T-helper 2 cell treated with Interferon-gamma antibody and Interleukin-4, amounts not matched to agents 100 ng/mL and 5 ng/mL, for 36 hours (primary cell): ENCODE measurements around the gene FBXO4. TPM values are rescaled to one million over a fixed set of nuclear protein-coding genes. Genes with fewer than 3 reads are reported as not detected.

Source experiments
- intact Hi-C: fragments of 100-400 bp; cut with micrococcal nuclease; formaldehyde crosslinking; loops from one replicate; pipeline ENCODE4 v1.15.1; 2023
- total RNA-seq: library from RNA; stranded (reverse); gene quantifications from 2 replicates; pipeline ENCODE4 v1.2.3, GENCODE V29; 2022

FBXO4 gene, protein sequence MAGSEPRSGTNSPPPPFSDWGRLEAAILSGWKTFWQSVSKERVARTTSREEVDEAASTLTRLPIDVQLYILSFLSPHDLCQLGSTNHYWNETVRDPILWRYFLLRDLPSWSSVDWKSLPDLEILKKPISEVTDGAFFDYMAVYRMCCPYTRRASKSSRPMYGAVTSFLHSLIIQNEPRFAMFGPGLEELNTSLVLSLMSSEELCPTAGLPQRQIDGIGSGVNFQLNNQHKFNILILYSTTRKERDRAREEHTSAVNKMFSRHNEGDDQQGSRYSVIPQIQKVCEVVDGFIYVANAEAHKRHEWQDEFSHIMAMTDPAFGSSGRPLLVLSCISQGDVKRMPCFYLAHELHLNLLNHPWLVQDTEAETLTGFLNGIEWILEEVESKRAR
- 13.0 and 15.8 TPM in 2 replicates for total RNA-seq

DNA sequence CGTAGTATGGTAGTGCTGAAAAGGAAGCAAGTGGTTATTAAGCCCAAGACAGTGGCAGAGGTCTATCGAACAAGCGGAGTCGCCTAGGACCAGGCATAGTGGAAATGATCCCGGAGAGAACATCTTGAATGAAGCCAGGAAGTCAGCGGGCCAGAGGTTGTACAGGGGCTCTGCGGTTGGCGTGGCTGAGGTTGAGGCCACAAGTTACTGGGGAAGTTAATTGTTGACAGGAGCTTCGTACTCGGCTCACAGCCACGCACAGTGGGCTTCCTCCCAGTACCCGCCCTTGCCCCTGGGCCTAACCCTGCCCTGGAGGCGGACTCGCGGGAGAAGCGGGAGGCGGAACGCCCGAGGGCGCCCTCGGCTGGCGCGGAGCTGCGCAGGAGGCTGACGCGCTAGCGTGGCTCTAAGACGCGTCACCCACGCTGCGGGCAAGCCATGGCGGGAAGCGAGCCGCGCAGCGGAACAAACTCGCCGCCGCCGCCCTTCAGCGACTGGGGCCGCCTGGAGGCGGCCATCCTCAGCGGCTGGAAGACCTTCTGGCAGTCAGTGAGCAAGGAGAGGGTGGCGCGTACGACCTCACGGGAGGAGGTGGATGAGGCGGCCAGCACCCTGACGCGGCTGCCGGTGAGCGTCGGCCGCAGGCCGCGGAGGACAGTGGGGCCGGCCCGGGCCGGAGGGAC, at the start of gene FBXO4:
FBXO4 (plus strand) TSS at position 410 of the 683 bp plus-strand sequence; CDS start at position 439, 29 bp downstream.
- intact Hi-C loops: loop anchor here (1.0 to 5.0 kb wide), 4 partner anchors 21 to 962 kb away; partner anchors contain the start of genes OXCT1 and RIMOC1

DNA sequence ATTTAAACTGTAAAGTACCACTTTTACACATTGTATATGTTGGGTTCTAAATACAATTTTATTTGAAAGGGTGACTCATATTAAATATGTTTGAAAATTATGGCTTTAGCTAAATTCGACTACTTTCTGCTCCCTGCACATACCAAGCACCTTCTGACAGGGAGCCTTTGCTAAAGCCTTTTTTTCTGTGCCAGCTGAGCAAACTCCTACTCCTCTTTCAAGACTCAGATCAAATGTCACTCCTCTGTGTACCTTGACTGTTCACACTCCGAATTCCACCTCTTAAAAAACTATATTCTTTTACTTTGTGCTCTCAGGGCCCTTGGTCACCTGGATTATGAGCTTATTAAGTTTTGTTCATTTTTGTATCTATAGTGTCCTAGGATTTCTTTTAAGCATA, 48.4 kb upstream of the FBXO4 start:
- intact Hi-C loops: no loop called here

DNA sequence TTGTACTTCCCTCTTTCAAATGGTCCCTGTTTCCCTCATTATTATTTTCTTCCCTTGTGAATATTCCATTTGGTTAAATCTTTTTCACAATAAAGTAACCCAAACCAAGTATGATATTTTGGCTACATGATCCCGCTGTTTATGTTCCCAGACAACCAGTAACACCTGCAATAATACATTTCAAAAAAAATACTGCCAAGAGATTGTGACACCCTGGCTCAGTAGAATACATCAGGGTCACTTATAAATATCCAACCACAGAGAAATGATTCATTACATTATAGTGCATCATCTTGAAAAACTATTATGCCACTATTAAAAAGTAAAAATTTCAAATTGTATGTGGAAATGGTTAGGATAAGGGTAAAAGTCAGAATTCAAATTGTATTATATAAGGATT, 47.7 kb upstream of the FBXO4 start:
- intact Hi-C loops: no loop called here

DNA sequence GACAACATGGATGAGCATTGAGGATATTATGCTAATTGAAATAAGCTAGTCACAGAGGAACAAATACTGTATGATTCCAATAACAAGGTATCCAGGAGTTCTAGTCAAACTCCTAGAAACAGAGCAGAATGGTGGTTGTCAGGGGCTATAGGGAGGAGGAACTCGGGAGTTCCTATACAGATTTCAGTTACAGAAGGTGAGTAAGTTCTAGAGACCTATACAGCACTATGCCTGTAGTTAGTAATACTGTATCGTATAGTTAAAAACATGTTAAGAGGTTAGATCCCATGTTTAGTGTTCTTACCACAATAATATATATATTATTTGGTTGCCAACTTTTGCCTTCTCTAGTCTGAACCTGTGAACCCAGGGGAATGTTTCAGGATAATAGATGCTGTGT, 46.9 kb upstream of the FBXO4 start:
- intact Hi-C loops: no loop called here

DNA sequence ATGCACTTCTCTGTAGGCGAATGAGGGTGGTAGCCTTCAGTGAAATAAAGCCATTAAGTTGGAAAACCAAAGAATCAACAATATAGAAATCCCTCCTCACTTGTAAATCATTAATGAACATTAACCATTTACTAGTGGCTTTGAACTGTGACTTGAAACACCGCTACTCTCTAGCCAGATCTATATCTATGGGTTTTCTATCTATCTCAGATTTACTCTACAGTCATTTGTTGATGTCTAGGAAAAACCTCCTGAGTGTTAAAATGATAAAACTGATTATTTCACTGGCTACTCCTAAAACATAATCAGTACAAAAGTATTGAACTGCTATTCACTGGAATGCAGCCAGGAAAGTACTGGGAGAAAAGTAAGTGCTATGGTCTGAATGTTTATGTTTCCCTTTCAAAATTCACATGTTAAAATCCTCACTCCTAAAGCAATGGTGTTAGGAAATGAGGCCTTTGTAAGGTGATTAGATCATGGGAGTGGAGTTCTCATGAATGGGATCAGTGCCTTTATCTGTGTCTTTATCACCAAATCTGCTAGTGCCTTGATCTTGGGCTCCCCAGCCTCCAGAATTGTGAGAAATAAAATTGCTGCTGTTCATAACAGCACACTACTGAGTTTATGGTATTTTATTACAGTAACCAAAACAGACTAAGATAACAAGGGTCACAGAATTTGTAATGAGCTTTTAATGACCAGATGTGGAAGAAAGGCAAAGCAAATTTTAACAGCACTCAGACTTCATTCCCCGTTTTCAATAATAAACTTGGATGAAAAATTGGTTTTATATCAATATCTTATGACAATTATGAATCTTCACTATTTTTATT, 46.2 kb upstream of the FBXO4 start:
- intact Hi-C loops: no loop called here

DNA sequence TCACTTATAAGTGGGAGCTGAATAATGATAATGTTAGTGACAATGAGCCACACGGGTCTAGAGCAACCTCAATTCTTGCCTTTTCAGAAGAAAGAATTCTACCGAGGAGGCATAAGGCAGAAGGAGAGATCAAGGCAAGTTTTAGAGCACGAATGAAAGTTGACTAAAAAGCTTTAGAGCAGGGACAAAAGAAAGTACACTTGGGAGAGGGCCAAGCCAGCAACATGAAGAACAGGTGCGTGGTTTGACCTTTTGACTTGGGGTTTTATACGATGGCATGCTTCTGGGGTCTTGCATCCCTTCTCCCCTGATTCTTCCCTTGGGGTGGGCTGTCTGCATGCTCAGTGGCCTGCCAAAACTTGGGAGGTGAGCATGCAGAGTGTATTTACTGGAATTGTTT, 42.3 kb upstream of the FBXO4 start:
- intact Hi-C loops: no loop called here

DNA sequence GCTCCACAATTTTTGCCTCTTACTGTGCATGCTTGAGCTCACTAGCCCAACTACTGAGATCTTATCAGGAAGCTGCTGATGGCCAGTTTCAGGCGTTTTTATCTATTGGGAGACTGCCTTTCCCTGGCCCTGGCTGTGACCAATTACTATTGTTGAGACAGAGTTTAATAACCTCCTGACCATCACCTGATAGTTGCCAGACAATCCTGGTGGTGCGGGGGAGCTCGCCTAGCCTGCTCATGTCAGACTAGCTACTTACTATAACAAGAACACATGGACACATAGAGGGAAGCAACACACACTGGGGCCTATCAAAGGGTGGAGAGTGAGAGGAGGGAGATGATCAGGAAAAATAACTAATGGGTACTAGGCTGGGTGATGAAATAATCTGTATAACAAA, 41.8 kb upstream of the FBXO4 start:
- intact Hi-C loops: no loop called here

DNA sequence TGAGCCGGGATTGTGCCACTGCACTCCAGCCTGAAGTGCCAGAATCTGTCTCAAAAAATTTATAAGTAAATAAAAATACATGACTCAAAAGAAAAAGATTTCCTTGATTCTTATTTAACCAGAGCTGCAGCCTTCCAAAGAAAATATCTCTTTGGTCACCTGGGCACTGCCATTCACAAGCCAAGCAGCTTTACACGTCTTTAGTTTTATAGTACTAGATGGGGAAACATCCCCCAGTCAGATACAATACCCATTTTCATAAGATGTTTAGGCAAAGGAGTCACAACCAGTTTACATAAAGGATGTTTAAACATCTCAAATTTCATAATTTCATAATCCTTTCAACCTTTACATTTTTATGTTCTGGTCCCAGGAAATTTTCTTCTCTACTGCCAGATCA, 41.1 kb upstream of the FBXO4 start:
- intact Hi-C loops: no loop called here

DNA sequence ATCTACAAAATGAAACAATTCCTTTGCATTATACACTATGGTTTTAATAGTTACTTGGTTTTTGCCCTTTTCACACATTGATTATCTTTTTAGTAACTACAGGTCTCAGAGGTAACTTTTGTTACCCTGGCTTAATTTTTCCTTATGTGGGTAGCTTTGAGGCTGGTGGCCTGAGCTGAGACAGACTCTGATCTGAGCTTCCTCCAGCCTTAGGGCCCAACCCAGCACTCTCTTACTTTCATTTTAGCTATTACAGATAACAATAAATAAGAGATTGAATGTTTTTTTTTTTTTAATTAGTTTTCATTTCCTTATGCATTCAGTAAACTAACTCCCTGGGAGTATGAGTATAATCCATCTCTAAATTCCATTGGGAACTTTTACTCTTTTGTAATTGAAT, 39.8 kb upstream of the FBXO4 start:
- intact Hi-C loops: no loop called here

DNA sequence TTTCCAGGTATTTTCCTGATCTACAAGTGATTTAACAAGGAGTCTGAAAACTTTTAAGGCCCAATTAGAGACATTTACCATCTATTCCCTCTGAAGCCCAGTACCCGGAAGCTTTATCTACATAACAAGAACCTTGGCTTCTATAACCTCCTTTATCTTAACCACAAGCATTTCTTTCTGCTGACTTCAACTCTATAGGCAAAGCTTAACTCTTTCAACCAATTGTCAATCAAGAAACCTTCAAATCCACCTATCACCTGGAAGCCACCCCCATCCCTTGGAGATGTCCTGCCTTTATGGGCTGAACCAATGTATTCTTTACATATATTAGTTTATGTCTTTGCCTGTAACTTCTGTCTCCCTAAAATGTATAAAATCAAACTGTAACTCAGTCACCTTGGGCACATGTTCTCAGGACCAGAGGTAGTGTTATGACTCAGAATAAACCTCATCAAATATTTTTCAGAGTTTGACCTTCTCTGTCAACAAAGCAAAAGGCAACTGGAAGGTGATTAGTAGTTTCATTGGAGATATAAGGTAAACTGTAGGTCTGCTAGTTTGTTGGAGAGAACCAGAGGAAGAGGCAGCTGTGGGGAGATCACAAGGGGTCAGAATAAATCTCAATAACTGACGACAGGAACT, 33.9 kb upstream of the FBXO4 start:
- intact Hi-C loops: loop anchor here (1.0 kb wide), 1 partner anchor 13 kb away; the partner anchor contains the start of gene RIMOC1

DNA sequence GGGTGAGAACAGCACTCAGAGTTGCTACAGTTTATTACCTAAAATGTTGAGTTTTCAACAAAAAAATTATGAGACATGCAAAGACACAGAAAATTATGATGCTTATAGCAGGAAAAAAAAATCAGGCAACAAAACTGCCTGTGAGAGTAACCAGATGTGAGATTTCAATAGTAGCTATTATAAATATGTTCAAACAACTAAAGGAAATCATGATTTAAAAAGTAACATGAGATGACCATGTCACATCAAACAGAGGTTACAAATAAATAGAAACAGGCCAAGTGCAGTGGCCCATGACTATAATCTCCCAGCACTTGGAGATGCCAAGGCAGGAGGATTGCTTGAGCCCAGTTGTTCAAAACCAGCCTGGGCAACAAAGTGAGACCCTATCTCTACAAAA, 33.0 kb upstream of the FBXO4 start:
- intact Hi-C loops: no loop called here

DNA sequence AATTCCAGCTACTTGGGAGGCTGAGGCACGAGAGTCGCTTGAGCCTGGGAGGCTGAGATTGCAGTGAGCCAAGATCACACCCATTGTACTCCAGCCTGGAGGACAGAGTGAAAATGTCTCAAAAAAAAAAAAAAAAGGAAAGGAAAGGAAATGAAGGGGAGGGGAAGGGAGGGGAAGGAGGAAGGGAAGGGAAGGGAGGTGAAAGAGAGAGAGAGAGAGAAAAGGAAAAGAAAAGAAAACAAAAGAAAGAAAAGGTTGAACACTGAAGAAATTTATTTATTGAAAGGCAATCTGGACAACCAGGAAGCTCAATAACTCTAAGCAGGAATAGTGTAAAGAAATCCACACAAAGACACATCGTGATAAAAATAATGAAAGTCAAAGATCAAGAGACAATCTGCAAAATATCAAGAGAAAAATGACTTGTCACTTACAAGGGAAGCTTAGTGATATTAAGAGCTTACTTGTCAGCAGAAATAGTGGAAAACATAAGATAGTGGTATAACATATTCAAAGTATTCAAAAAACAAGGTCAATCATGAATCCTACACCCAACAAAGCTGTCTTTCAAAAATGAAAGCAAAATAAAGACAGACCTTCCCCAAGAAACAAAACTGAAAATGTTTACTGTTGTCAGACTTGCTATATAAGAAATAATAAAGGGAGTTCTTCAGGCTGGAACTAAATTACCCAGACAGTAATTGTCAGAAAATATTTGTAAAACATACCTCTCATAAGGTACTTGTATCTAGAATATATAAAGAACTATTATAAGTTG, 31.8 kb upstream of the FBXO4 start:
- intact Hi-C loops: loop anchor here (1.0 kb wide), 1 partner anchor 23 kb away; the partner anchor contains the start of gene OXCT1

DNA sequence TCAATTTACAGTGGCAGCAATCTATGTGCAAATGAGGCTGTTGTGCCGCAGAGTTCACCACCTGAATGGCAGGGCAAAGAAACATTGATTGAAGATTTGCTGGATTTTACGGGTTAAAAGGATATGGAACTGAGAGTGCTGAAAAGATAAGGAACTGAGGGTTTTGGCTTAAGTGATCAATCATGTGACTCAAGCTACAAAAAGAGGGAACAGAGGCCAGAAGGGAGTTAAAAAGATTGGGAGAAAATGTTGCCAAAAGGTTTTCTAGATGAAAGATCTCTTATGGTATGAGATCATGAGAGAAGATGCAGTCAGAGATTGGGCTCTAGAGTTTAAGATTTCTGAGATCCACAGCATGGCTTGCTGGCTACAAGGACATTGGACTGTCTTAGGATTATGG, 28.9 kb upstream of the FBXO4 start:
- intact Hi-C loops: no loop called here

DNA sequence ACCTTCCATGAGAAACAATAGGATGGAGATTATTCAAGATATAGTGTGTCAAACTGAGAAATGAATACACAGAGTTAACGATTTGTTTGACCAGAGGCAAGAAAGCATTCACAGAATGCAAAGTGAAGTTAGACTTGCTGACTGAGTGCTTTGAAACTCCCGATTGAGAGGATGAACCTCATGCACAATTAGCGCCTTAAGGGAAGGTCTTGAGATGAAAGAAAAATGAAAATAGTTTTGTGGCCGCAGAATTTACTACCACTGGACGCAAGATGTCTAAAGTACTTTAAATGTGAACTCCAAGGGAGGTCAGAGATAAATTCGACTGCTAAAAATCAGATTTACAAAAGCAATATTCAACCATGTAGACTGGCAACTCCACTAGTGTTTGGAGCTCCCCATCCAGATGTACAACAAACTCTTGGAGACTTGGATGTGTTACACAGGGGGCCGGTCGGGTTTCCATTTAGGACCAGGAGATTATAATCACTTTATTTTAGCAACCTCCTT, 21.6 kb upstream of the FBXO4 start:
- intact Hi-C loops: loop anchor here (5.0 to 10.0 kb wide), 3 partner anchors 1089 to 1701 kb away; partner anchors contain the start of genes NNT and TMEM267

DNA sequence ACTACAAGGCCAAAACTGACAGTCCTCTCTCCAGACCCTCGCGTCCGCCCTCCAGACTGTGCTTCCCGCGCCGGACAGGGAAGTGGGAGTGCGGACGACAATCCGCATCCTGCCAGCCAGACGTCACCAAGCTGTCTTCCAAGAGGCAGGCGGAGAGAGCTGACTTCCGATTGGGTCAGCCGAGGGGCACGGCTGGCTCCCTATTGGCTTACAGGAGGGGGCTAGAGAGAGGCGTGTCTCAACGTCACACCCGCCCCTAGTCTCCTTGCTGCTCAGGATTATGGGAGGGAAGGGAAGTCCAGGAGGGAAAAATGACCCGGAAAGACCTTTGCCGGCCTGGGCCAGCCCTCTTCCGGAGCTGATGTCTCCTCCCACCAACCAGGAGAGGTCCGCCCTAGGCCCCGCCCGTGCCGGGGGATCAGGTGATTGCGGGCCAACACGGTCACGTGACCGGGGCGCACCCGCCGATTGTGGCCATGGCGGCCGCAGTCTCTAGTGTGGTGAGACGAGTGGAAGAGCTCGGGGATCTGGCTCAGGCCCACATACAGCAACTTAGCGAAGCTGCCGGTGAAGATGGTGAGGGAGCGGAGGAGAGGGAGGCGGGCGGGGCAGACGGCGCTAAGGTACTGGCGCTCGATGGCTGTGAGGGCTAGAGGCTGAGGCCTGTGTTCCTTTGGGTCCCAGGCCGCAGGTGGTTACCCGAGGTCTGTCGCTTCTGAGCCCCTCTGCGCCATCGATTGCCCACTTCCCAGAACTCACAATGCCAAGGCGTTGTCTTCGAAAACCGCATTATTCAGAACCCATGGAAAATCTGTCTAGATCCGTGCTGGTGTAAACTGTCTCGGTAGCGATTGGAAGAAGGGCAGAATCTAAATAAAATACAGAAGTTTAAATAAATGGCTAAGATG, 20.9 kb upstream of the FBXO4 start, which contains the start of gene RIMOC1:
RIMOC1 (plus strand) TSS at position 453 of the 908 bp plus-strand sequence; CDS start at position 477, 24 bp downstream.
- intact Hi-C loops: loop anchor here (1.0 to 10.0 kb wide), 12 partner anchors 13 to 1701 kb away; partner anchors contain the start of genes ANXA2R, FBXO4, HMGCS1 and NNT

DNA sequence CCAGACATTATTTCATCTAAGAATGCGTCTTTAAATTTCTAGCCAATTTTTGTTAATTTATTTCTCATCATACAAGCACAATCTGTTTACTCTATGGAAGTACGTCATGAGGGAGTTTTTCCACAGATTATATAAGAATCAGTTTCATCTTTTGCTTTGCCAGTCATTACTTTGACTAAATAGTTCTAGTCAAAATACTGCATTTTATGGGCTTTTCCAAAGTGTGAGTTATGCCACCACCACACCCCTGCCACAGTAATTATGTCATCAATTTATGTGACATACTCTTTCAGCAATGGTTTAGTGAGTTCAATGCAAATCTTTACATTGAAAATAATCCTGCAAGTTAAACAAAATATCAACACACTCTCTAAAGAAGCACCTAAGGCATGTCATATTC, 18.9 kb upstream of the FBXO4 start:
- intact Hi-C loops: loop anchor here (10.0 kb wide), 2 partner anchors 1579 to 1699 kb away; partner anchors contain the start of genes NNT and TMEM267

DNA sequence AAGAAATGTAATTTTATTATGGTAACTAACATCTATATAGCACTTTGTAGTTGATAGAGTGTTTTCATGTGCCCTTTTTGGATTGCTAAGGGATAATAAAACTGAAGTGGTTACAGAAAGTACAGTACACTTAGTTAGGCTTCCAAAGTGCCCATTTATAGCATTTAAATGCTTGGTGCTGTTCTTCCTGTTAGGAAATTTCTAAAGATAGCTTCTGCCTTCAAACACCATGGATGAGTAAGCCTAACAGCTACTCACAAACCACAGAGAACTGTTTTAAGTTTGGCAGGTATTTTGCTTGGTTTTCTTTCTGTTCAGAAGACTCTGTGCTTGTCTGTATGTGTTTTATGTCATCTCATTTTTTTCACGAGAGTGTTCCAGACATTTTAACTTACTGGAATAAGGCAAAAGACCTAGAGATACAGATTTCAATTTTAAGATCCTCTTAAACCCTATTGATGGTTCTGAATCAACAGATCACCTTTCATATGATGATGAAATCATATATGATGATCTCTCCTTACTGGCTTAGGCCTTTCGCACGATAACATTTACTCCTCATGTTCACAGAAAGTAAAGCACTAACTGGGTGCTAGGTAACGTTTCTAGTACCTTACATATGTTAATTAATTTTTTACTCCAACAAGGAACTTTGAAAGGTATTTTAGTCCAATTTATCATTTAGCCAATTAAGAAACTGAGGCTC, 16.6 kb upstream of the FBXO4 start:
- intact Hi-C loops: loop anchor here (10.0 kb wide), 2 partner anchors 1576 to 1696 kb away; partner anchors contain the start of genes NNT and TMEM267

DNA sequence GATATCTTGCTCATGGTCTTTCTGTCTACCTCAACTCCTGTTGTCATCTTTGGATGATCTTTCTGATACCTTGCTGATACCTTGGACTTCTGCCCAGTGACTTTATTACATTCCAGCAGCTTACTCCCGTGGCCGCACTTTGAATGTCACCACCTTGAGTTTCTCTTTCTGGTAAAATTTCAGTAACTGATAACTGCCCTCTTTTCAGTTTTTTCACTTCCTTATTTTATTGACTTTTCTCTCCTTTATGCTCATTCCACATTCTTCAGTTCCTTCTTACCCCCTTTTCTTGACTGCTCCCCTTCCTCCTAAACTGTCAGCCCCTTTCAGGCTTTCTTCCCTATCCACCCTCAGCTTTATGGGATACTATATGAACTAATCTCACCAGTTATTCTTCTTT, 7.0 kb upstream of the FBXO4 start:
- intact Hi-C loops: no loop called here
